ENCODE measurements around the gene NT5DC3.

The NT5DC3 gene

DNA sequence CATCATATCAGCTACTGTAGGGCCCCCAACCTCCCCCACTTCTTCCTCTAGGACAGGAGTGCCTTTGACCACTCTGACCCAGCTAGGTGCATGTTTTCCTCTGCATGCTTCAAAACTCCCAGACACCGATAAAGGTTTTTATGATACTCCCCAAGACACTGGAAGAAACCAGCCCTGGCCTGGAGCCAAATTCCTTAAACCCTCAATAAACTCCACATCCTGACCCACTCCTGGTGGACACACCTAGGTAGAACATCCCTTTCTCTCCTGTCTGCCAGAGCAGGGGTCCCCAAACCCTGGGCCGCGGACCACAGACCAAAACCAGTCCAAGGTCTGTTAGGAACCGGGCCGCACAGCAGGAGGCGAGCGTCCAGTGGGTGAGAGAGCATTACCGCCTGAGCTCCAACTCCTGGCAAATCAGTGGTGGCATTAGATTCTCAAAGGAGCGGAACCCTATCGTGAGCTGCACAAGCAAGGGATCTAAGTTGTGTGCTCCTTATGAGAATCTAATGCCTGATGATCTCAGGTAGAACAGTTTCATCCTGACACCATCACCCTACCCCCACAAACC, 49.6 kb downstream of the NT5DC3 start:
- H3K9me3 ChIP-seq (ENCODE audit: control insufficient read depth, low read depth, low read length), result no peaks in the 10 kb centered on the region
- H3K9ac ChIP-seq (ENCODE audit: low read length), result no peak overlapping the region
- no peak overlapping the region for H3K4me3 ChIP-seq (ENCODE audit: low read length)
- no peaks in the 10 kb centered on the region for H3K4me1 ChIP-seq (ENCODE audit: control insufficient read depth, low read depth, low read length)
- no peaks in the 10 kb centered on the region for H3K27me3 ChIP-seq (ENCODE audit: control insufficient read depth, insufficient read depth, low read length)
- peaks cover 24% of the 10 kb centered on the region for H3K36me3 ChIP-seq (ENCODE audit: control insufficient read depth, low read depth, low read length)
- H3K27ac ChIP-seq (ENCODE audit: low read length), result no peak overlapping the region

DNA sequence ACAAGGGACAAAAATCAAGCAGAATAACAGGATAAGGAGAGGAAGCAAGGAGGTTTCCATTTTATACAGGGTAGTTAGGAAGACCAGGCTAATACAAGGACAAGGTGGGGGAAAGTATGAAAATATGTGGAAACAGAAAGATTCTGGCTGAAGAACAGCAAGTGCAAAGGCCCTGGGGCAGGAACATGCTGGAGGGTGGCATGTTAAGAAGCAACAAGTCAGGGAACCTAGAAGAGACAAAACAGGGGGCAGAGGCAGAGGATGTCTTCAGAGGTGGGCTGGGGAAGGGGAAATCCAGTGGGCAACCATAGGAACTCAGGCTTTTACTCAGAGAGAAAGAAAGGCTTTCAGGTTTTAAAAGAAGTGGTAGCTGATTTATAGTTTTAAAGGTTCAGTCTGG, 54.8 kb downstream of the NT5DC3 start:
- Histone ChIP-seq H3K27me3 (ENCODE audit: control insufficient read depth, insufficient read depth, low read length) (no peaks in the 10 kb centered on the region), H3K36me3 (ENCODE audit: control insufficient read depth, low read depth, low read length) (peaks cover 28% of the 10 kb centered on the region), H3K4me1 (ENCODE audit: control insufficient read depth, low read depth, low read length) (no peaks in the 10 kb centered on the region), H3K9me3 (ENCODE audit: control insufficient read depth, low read depth, low read length) (no peaks in the 10 kb centered on the region), H3K9ac (ENCODE audit: low read length) (no peak overlapping the region), H3K27ac (ENCODE audit: low read length) (no peak overlapping the region), H3K4me3 (ENCODE audit: low read length) (no peak overlapping the region)

DNA sequence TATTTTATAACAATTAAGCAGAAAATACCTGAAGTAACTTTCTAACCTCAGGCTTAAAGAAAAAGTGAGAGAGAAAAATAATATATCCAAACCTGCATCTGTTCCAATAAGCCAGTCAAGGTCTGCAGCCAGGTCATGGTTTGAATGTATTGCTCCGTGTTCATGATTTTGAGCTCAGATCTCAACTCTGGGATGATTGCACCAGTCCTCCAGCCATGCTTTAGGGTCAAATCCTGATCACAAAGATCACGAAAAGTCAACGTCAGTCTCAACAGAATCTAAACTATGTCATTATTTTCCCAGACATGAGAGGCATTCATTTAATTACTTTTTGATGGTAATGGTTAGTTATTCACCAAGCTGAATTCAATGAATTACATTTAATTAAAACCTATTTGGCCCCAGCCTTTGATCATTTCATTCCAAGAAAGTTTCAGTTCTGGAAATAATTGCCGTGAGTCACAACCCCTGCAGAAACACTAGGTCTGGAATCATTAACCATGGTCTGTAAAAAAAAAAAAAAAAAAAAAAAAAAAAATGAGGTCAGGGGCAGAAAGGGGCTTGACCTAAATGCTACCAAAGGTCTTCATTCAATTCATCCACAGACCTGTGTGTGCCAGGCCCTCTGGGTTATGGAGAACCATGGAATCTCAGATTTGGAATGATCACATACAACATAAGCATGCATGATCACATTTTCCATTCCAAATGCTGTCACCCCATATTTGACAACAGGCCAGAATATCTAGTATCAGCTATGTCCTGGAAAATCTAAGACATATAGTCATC, 55.6 kb downstream of the NT5DC3 start:
- Histone ChIP-seq H3K4me1 (ENCODE audit: control insufficient read depth, low read depth, low read length) (no peaks in the 10 kb centered on the region), H3K4me3 (ENCODE audit: low read length) (no peak overlapping the region), H3K36me3 (ENCODE audit: control insufficient read depth, low read depth, low read length) (peaks cover 30% of the 10 kb centered on the region), H3K9me3 (ENCODE audit: control insufficient read depth, low read depth, low read length) (no peaks in the 10 kb centered on the region), H3K27ac (ENCODE audit: low read length) (no peak overlapping the region), H3K9ac (ENCODE audit: low read length) (no peak overlapping the region), H3K27me3 (ENCODE audit: control insufficient read depth, insufficient read depth, low read length) (no peaks in the 10 kb centered on the region)

DNA sequence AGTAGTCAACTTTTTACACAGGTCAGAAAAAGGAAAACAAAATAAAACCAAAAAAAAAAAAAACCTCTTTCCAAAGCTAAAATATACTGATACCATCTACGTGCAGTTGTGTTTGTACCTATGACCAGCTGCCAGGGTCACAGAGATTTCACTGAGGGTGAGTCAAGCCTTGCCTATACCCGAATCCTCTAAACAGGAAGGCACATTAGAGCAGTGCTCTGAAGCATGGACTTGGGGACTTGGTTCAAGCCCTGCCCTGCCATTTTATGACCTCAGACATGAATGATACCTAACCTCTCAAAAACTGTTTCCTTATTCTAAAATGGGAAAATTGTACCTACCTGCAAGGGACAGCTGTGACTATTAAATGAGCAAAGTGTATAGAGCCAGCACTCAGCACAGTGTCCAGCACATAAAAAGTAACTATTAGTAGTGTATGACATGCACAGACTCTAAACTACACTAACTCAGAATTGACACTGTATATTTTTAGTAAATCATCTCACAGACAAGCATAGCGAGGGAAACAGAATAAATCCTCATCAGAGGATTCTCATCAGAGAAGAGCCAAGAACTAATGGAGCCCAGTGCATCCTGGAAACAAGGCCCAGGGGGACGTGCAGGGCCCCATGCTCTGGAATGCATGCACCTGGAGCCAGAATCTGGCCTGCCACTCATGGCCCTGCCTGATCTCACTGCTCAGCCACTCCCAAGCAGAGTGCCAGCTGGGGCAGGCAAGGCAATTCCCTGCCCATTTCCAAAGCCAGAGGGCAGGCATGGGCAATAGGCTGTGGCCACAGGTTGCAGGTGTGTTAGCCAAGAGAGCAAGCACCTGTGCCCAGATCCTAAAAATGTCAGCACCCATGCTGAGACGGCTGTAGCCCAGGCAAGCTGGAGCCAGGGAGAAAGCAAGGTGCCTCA, 57.0 kb downstream of the NT5DC3 start:
- Histone ChIP-seq H3K27me3 (ENCODE audit: control insufficient read depth, insufficient read depth, low read length) (no peaks in the 10 kb centered on the region), H3K4me3 (ENCODE audit: low read length) (no peak overlapping the region), H3K9me3 (ENCODE audit: control insufficient read depth, low read depth, low read length) (no peaks in the 10 kb centered on the region), H3K36me3 (ENCODE audit: control insufficient read depth, low read depth, low read length) (peaks cover 39% of the 10 kb centered on the region), H3K9ac (ENCODE audit: low read length) (no peak overlapping the region), H3K4me1 (ENCODE audit: control insufficient read depth, low read depth, low read length) (no peaks in the 10 kb centered on the region), H3K27ac (ENCODE audit: low read length) (no peak overlapping the region)

DNA sequence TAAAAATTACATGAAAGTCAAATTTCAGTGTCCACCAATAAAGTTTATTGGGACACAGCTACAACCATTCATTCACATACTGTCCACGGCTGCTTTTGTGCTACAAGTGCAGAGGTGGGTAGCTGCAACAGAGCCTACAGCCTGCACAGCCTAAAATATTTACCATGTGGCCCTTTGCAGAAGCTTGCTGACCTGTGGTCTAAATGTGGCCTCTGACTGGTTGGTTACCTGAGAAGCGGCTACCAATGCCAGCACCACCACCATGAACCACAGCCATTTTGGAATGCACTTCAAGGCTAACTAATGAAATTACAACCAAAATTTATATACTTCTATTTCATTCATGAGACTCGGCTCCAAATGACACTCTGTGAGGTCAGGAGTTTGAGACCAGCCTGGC, 58.6 kb downstream of the NT5DC3 start:
- H3K36me3 ChIP-seq (ENCODE audit: control insufficient read depth, low read depth, low read length), result peaks cover 44% of the 10 kb centered on the region
- H3K27ac ChIP-seq (ENCODE audit: low read length), result no peak overlapping the region
- H3K4me3 ChIP-seq (ENCODE audit: low read length), result no peak overlapping the region
- H3K9me3 ChIP-seq (ENCODE audit: control insufficient read depth, low read depth, low read length), result no peaks in the 10 kb centered on the region
- H3K9ac ChIP-seq (ENCODE audit: low read length), result no peak overlapping the region
- H3K4me1 ChIP-seq (ENCODE audit: control insufficient read depth, low read depth, low read length), result no peaks in the 10 kb centered on the region
- H3K27me3 ChIP-seq (ENCODE audit: control insufficient read depth, insufficient read depth, low read length), result no peaks in the 10 kb centered on the region

DNA sequence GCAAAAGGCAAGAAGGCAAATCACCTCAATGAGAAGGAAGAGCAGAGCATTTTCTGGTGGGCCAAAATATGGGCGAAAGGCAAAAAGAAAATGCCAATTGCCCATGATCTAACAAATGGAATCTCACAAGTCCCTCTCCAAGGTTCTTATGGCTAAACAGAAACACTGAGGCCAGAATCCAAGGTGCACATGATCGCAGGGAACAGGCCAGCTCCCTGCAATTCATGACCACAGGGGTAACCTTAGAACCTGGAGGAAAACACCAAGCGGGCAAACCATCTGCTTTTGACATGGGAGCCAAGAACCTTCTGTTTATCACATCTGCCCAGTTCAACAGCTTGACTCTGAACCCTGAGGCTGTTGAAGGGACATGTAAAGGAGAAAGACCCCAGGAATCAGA, 60.0 kb downstream of the NT5DC3 start:
- no peaks in the 10 kb centered on the region for H3K4me1 ChIP-seq (ENCODE audit: control insufficient read depth, low read depth, low read length)
- H3K9ac ChIP-seq (ENCODE audit: low read length), result no peak overlapping the region
- H3K27me3 ChIP-seq (ENCODE audit: control insufficient read depth, insufficient read depth, low read length), result no peaks in the 10 kb centered on the region
- H3K4me3 ChIP-seq (ENCODE audit: low read length), result no peak overlapping the region
- H3K9me3 ChIP-seq (ENCODE audit: control insufficient read depth, low read depth, low read length), result no peaks in the 10 kb centered on the region
- no peak overlapping the region for H3K27ac ChIP-seq (ENCODE audit: low read length)
- H3K36me3 ChIP-seq (ENCODE audit: control insufficient read depth, low read depth, low read length), result peaks cover 50% of the 10 kb centered on the region

DNA sequence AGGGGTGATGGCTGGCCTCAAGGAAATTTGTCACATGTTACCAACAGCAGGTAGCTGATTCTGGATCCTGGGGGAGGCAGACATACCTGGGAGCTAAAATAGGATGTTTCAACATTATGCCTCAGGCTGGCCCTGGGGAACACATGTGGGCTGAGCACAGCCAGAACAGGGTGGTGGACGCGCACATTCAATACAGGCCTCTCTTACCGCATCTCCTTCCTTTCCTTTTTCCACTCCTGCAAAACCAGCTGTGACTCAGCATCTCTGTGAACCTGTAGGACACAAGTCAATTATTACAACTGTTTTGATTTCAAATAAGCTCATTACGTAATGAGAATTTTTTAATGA, 61.0 kb downstream of the NT5DC3 start:
- Histone ChIP-seq H3K9me3 (ENCODE audit: control insufficient read depth, low read depth, low read length) (no peaks in the 10 kb centered on the region), H3K27me3 (ENCODE audit: control insufficient read depth, insufficient read depth, low read length) (no peaks in the 10 kb centered on the region), H3K9ac (ENCODE audit: low read length) (no peak overlapping the region), H3K4me3 (ENCODE audit: low read length) (no peak overlapping the region), H3K36me3 (ENCODE audit: control insufficient read depth, low read depth, low read length) (peaks cover 48% of the 10 kb centered on the region), H3K4me1 (ENCODE audit: control insufficient read depth, low read depth, low read length) (no peaks in the 10 kb centered on the region), H3K27ac (ENCODE audit: low read length) (no peak overlapping the region)

DNA sequence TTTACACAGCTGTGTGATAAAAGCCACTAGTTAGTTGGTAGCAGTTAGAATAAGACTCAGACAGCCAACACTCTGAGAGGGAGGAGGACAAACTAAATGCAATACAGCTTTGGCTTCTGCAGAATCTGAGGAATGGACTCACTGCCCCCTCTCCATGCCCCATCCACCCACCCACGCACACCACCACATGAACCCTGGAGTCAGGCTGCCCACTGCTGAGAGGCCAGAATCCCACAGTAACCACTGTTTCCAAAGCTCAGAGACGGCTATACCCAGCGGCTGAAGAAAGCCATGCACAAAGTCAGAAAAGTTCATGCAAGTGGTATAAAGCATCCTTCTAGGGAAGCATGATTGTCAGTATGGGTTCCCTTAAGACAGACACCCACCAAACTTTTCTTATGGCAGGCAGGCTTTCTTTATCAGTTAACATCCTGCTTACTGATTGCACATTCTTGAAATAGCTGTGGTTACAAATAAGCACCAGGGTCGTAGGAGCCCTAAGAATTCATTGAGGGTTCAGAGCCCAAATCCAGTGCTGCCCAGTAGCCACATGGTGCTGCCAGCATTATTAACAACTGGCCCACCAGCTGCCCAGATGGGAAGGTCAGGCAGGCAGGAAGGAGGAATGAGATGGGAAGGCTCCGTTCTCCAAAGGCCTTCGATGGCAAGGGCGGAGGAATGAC, 61.5 kb downstream of the NT5DC3 start:
- H3K27ac ChIP-seq (ENCODE audit: low read length), result no peak overlapping the region
- no peaks in the 10 kb centered on the region for H3K9me3 ChIP-seq (ENCODE audit: control insufficient read depth, low read depth, low read length)
- H3K9ac ChIP-seq (ENCODE audit: low read length), result no peak overlapping the region
- H3K4me3 ChIP-seq (ENCODE audit: low read length), result no peak overlapping the region
- no peaks in the 10 kb centered on the region for H3K4me1 ChIP-seq (ENCODE audit: control insufficient read depth, low read depth, low read length)
- peaks cover 44% of the 10 kb centered on the region for H3K36me3 ChIP-seq (ENCODE audit: control insufficient read depth, low read depth, low read length)
- no peaks in the 10 kb centered on the region for H3K27me3 ChIP-seq (ENCODE audit: control insufficient read depth, insufficient read depth, low read length)

DNA sequence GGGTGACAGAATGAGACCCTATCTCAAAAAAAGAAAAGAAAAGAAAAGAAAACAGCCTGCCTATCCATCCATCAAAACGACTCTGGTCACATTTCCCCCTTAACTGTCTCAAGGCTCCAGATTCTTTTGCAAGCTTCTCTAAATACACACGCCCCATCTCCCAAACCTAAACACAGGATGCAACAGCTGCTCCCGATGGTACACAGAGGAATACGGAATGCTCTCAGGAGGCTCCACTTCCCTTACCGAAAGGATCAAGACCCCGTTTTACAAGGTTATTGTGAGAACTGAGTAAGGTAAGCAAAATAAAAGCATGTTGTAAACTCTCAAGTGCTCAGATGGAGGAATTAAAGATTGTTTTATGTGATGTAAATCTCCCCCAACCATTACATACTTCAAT, 62.3 kb downstream of the NT5DC3 start:
- H3K36me3 ChIP-seq (ENCODE audit: control insufficient read depth, low read depth, low read length), result peaks cover 37% of the 10 kb centered on the region

DNA sequence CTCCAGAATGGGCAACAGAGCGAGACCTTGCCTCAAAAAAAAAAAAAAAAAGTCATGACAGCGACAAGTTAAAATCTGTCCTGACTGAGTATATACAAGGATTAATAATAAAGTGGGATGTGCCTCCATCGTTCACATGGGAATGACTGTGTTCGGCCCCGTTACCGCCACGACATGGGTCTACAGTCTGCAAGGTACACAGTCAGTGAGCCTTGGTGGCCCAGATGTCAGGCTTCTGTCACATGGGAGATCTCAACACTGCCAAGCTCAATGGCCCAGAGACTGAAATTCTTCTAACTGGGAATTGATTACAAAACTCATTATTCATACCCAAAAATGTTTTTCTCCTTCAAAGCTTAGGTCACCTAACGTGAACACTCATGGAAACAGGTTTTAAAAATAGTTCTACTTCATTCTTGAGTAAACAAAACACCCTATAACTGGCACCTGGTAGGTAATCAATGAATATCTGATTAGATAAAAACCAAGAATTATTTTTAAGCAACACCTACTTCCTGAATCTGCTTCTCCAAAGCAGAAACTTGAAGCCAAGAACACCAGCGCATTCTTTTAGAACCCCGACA, 66.0 kb downstream of the NT5DC3 start:
- H3K4me1 ChIP-seq (ENCODE audit: control insufficient read depth, low read depth, low read length), result no peaks in the 10 kb centered on the region
- no peaks in the 10 kb centered on the region for H3K27me3 ChIP-seq (ENCODE audit: control insufficient read depth, insufficient read depth, low read length)
- H3K36me3 ChIP-seq (ENCODE audit: control insufficient read depth, low read depth, low read length), result peaks cover 24% of the 10 kb centered on the region
- H3K9ac ChIP-seq (ENCODE audit: low read length), result no peak overlapping the region
- H3K27ac ChIP-seq (ENCODE audit: low read length), result no peak overlapping the region
- no peaks in the 10 kb centered on the region for H3K9me3 ChIP-seq (ENCODE audit: control insufficient read depth, low read depth, low read length)
- H3K4me3 ChIP-seq (ENCODE audit: low read length), result no peak overlapping the region

More for the DNA sequence above, 62.3 kb downstream of the NT5DC3 start:
- Histone ChIP-seq H3K4me1 (ENCODE audit: control insufficient read depth, low read depth, low read length) (no peaks in the 10 kb centered on the region), H3K27me3 (ENCODE audit: control insufficient read depth, insufficient read depth, low read length) (no peaks in the 10 kb centered on the region), H3K27ac (ENCODE audit: low read length) (no peak overlapping the region), H3K4me3 (ENCODE audit: low read length) (no peak overlapping the region), H3K9me3 (ENCODE audit: control insufficient read depth, low read depth, low read length) (no peaks in the 10 kb centered on the region), H3K9ac (ENCODE audit: low read length) (no peak overlapping the region)

Data from iPS-18a (cell line).